SK-N-SH (cell line): Measurements from ENCODE around the gene DDX24.

Experiments used
- FOSL2 ChIP-seq: IDR thresholded peaks from 2 replicates; pipeline ENCODE4 v1.4.0; 2012; ENCODE audit warnings: low read depth, mild to moderate bottlenecking, moderate library complexity, borderline replicate concordance
- GABPA ChIP-seq: IDR thresholded peaks from 2 replicates; pipeline ENCODE4 v1.4.0; 2012; ENCODE audit warnings: low read depth, mild to moderate bottlenecking
- MEF2A ChIP-seq: IDR thresholded peaks from 2 replicates; pipeline ENCODE4 v1.4.0; 2012; ENCODE audit warnings: low read depth, borderline replicate concordance
- NFIC ChIP-seq: IDR thresholded peaks from 2 replicates; pipeline ENCODE4 v1.4.0; 2012; ENCODE audit warnings: borderline replicate concordance
- RAD21 ChIP-seq: IDR thresholded peaks from 2 replicates; pipeline ENCODE4 v1.6.1; 2012; ENCODE audit warnings: mild to moderate bottlenecking, low read length
- RCOR1 ChIP-seq: fragments of 150-350 bp; IDR thresholded peaks from 2 replicates; pipeline ENCODE4 v1.6.1; 2017; ENCODE audit warnings: antibody characterized with exemption, low read length
- TAF1 ChIP-seq: IDR thresholded peaks from 2 replicates; pipeline ENCODE4 v1.6.1; 2012; ENCODE audit warnings: low read depth, mild to moderate bottlenecking, low read length, moderate library complexity, borderline replicate concordance
- TF ChIP-seq, protein P1 (sequence below): fragments of 200-600 bp; sonication (generic); IDR thresholded peaks from 2 replicates; pipeline ENCODE4 v1.6.1; 2017; ENCODE audit warnings: antibody characterized with exemption, mild to moderate bottlenecking, moderate library complexity

GRCh38 chr14:94044476-94045091 is 36.4 kb downstream of the DDX24 start:
- no peak for TF ChIP-seq TAF1
- TF ChIP-seq GABPA = no peak
- TF ChIP-seq NFIC = no peak
- no peak for TF ChIP-seq RAD21
- no peak for TF ChIP-seq MEF2A
- no peak for TF ChIP-seq FOSL2
- TF ChIP-seq, protein P1, sequence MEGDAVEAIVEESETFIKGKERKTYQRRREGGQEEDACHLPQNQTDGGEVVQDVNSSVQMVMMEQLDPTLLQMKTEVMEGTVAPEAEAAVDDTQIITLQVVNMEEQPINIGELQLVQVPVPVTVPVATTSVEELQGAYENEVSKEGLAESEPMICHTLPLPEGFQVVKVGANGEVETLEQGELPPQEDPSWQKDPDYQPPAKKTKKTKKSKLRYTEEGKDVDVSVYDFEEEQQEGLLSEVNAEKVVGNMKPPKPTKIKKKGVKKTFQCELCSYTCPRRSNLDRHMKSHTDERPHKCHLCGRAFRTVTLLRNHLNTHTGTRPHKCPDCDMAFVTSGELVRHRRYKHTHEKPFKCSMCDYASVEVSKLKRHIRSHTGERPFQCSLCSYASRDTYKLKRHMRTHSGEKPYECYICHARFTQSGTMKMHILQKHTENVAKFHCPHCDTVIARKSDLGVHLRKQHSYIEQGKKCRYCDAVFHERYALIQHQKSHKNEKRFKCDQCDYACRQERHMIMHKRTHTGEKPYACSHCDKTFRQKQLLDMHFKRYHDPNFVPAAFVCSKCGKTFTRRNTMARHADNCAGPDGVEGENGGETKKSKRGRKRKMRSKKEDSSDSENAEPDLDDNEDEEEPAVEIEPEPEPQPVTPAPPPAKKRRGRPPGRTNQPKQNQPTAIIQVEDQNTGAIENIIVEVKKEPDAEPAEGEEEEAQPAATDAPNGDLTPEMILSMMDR = no peak
- TF ChIP-seq RCOR1 = no peak
